GM19324 (cell line): Measurements from ENCODE around the gene BCL2L13.

ENCODE experiments used
- ATAC-seq: cut with Tn5 transposase; IDR thresholded peaks from one replicate; pipeline ENCODE4 v1.9.1; 2021; ENCODE audit warnings: mild to moderate bottlenecking, moderate library complexity; ENCODE audit not compliant: unreplicated experiment, low FRiP score

The BCL2L13 gene

GRCh38 chr22:17775781-17776465, 137.4 kb downstream of the BCL2L13 start:
- no peak for ATAC-seq

DNA sequence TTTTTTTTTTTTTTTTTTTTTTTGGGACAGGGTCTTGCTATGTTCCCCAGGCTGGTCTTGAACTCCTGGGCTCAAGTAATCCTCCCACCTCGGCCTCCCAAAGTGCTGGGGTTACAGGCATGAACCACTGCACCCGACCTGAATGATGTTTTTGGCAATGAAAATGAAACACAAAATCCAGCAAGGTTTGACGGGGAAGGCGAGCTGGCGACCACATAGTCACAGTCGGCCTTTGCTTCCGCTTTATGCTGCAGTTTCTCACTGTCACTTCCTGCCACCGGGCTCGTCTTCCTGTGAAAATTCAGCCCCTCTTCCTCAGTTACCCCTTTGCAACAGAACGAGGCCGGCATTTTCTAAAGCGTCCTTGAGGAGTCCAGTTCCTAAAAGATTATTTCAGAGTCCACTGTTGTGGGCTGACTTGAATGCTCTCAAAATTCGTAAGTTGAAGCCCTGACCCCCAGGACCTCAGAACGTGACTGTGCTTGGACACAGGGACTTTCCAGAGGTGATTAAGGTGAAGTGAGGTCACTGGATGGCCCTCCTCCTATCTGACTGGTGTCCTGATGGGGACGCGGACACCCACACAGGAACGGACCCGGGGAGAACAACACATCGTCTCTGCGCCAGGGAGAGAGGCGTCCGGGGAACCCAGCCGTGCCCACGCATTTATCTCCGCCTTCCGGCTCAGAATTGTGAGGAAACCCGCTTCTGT, 138.6 kb downstream of the BCL2L13 start:
- no peak for ATAC-seq

DNA sequence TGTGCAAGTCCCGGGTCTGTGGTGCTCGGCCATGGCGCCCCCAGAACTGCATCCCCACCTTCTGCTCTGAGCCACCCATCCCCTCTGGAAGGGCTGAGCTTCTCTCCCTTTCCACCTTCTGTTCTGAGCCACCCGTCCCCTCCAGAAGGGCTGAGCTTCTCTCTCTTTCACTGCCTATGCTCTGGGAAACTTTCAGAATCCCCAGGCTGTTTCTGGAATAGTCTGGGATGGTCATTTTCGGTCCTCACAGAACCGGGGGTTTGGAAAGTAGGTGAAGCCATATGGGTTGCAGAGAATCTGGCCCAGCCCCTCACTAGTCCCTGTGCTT, 139.1 kb downstream of the BCL2L13 start:
- ATAC-seq = no peak

GRCh38 chr22:17778412-17778976, 139.9 kb downstream of the BCL2L13 start:
- no peak for ATAC-seq

GRCh38 chr22:17779286-17780115, 140.9 kb downstream of the BCL2L13 start:
- ATAC-seq = no peak

DNA sequence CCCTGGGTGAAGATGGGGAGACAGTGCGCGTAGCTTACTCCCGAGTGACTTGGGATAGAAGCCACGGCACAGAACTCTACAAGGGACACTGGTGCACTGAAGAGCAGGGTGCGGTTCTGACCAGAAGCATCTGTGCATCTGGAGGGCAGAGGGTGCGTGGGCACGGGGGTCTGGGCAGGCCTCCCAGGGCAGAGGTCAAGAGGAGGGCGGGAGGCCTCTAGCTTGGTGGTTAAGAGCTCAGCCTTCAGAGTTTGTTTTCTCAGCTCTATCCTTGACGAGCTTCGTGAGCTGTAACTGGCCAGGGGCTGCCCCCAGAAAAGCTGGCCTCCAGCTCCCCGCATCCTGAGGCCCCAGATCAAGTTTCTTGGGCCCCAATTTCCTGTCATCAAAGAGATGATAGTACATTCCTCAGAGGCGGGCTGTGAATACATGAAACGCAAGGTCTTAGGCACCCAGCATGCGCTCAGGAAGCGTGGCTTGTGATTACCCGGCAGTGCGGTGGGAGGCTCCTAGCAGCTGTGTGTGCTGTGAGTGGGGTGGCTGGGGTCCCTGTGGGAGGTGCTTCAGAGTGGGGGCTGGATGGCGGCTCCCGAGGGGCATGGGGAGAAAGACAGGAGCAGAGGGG, 141.7 kb downstream of the BCL2L13 start:
- ATAC-seq = no peak
